Activated CD8-positive, alpha-beta memory T cell treated with anti-CD3 and anti-CD28 coated beads for 1 hour (primary cell): ENCODE measurements around the gene ZNF692.
"Not testable (repeated sequence)": the region's sequence is repeated elsewhere in the genome, so short reads cannot be mapped to it uniquely, and the experiment has no call there.

Source experiments
- DNase-seq, 2 donors: peaks; one replicate each; pipeline ENCODE4 v3.0.0-alpha.2; 2020; ENCODE audit warnings: low read depth in 1 of 2; ENCODE audit errors: extremely low read depth in 1 of 2

Gene ZNF692, protein sequence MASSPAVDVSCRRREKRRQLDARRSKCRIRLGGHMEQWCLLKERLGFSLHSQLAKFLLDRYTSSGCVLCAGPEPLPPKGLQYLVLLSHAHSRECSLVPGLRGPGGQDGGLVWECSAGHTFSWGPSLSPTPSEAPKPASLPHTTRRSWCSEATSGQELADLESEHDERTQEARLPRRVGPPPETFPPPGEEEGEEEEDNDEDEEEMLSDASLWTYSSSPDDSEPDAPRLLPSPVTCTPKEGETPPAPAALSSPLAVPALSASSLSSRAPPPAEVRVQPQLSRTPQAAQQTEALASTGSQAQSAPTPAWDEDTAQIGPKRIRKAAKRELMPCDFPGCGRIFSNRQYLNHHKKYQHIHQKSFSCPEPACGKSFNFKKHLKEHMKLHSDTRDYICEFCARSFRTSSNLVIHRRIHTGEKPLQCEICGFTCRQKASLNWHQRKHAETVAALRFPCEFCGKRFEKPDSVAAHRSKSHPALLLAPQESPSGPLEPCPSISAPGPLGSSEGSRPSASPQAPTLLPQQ

DNA sequence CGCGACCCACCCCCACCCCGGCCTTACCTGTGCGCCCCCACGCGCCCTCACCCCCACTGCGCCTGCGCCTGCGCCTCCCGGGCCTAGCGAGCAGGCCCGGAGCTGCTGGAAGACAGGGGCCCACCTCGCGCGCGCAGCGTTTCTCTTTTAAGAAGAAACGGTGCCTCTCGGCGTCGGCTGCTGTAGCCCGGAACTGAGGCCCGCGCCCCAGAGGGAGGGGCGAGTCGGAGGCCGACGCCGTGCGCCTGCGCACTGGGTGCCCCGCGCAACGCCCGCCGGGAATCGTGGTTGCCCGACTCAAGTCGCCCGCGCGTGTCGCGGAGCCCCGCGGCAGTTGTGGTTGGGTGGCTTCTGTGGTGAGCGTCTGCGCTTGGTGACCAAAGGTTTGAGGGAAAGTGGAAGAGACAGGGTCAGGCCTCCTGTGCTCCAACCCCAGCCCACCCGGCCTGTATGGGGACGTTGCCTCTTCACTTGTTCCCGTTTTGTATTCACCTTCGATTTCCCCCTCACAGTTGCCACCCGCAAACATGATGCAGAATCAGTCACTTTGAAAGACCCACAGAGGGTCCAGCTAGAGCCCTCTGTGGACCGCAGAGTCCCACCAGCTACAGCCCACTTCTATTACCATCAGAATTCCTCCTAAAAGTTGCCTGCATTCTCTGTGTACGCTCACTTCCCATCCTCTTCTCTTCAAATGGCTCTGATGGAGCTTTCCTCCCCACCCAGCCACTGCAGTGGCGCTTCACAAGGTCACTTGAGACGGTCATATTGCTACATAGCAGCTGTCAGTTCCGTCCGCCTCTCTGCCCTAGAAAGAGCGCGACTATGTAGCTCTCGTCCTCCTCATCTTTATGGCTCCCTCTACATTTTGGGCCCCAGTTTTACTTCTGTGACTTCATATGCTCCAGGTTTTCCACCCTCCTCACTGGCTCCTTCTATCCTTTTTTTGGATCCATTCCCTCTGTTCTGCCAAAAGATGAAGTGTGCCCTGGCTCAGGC lies at the start of gene ZNF692:
TSS of gene ZNF692 (minus strand) at position 195 of the 999 bp plus-strand sequence. CDS start 776 bp downstream, outside the sequence.
- peak; percentile 90 to 95 for DNase-seq

DNA sequence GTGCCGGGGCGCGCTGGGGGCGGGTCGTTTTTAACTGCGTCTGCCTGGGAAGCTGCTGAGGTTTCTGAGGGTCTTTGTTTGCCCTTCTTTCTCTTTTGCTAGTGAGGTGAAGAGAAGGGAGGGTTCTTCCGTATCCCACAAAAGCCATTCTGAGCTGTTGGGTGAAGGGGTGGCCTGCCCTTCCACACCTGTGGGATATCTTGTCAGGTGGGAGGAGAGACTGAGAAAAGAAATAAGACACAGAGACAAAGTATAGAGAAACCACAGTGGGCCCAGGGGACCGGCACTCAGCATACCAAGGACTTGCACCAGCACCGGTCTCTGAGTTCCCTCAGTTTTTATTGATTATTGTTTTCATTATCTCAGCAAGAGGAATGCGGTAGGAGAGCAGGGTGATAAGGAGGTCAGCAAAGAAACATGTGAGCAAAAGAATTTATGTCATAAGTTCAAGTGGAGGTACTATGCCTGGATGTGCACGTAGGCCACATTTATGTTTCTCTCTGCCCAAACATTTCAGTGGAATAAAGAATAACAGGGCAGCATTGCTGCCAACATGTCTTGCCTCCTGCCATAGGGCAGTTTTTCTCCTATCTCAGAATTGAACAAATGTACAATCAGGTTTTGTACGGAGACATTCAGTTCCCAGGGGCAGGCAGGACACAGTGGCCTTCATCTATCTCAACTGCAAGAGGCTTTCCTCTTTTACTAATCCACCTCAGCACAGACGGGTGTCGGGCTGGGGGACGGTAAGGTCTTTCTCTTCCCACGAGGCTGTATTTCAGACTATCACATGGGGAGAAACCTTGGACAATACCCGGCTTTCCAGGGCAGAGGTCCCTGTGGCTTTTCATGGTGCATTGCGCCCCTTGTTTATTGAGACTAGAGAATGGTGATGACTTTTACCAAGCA lies 48.1 kb upstream of the ZNF692 start:
- no peak for DNase-seq

DNA sequence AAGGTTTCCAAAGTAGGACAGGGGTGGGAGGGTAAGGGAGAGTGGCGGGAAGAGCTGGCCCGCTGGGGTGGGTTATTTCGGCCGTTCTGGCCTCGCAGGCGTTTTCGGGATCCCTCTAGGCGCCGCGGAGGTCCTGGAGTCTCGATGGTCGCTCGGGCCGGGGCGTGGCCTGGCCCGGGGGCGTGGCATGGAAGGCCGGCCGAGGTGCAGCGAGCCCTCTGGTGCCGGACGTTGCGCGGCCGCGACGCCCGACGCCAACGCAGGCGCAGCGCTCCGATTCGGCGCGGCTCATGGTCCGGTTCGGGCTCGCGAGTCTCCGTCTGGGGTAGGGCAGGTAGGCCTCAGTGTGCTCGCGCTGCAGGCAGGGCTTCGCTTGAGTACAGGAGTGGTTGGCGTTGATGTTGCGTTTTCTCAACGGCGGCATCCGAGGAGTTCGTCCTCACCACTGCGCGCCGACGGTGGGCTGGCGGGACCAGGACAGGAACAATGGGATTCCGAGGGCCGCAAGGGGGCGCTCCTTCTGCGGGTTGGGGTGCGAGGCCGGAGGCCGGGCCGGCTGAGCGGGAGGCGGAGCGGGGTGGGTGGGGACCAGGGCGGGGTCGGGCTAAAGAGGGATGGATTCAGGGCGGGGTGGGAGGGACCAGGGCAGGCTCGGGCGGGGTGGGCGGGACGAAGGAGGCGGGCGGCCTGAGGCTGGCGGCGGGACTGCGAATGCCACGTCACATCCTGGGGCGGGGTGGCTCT lies 47.3 kb upstream of the ZNF692 start, which contains the start of gene PGBD2:
TSS of gene PGBD2 (plus strand) at position 227 of the 744 bp plus-strand sequence. CDS start 7,628 bp downstream, outside the sequence.
- DNase-seq, result peak; percentile 93 to 95

DNA sequence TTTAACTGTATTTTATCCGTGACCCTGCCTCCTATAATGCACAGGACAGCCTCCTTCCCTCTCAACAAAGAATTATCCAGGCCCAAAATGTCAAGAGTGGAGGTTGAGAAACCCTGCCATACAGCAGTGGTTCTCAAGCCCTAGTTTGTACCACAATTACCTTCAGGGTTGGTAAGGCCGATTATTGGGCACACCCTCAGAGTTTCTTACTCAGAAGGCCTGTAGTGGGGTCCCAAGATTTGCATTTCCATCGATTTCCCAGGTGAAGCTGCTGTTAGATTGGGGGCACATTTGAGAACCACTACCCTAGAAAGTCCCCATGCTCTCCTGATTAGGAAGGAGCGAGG lies 46.8 kb upstream of the ZNF692 start:
- DNase-seq, result no peak

DNA sequence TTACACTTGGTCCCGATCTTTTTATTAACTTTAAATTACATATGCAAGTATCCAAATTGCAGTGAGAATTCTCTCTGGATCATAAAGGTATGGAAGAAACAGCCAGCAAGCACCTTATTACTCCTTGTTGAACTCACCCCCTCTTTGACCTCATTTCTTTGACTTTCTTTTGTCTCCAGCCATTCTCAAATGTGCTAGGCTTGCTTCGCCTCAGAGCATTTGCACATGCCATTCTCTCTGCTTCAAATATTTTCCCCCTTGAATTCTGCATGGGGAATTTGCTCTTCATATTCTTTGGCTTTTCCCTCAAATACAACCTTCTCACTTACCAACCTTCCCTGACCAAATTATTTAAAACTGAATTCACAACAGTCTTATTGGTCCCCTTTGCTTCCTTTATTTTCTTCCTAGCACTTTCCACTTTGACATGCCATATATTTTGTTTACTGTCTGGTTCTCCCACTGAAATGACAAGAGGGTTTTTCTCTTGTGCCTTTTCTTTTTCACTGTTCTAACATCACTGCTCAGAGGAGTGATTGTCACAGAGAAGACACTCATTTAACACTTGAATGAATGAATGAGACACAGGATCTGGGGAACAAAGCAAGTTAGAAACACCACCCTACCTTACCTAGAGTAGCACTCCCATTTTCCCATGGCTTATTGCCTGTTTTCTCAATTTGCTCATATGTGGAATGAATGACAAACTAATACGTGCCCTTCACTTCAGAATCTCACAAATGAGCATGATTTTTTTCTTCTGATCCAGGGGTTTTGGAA lies 45.7 kb upstream of the ZNF692 start:
- DNase-seq, result no peak

DNA sequence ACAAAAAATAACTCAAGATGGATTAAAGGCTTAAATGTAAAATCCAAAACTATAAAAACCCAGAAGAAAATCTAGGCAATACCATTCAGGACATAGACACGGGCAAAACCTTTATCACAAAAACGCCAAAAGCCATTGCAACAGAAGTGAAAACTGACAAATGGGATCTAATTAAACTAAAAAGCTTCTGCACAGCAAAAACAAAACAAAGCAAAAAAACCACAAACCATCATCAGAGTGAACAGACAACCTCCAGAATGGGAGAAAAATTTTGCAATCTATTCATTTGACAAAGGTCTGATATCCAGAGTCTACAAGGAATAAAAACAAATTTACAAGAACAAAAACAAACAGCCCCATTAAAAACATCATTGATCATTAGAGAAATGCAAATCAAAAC lies 42.7 kb upstream of the ZNF692 start:
- no peak for DNase-seq

DNA sequence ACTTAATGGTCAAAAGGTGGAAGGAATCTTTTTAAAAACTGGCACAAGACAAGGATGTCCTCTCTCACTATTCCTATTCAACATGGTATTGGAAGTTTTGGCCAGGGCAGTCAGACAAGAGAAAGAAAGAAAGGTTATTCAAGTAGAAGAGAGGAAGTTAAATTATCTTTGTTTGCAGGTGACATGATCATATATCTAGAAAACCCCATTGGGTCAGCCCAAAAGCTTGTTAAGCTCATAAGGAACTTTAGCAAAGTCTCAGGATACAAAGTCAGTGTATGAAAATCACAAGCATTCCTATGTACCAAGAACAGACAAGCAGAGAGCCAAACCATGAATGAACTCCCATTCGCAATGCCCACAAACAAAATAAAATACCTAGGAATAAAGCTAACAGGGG lies 41.8 kb upstream of the ZNF692 start:
- no peak for DNase-seq

DNA sequence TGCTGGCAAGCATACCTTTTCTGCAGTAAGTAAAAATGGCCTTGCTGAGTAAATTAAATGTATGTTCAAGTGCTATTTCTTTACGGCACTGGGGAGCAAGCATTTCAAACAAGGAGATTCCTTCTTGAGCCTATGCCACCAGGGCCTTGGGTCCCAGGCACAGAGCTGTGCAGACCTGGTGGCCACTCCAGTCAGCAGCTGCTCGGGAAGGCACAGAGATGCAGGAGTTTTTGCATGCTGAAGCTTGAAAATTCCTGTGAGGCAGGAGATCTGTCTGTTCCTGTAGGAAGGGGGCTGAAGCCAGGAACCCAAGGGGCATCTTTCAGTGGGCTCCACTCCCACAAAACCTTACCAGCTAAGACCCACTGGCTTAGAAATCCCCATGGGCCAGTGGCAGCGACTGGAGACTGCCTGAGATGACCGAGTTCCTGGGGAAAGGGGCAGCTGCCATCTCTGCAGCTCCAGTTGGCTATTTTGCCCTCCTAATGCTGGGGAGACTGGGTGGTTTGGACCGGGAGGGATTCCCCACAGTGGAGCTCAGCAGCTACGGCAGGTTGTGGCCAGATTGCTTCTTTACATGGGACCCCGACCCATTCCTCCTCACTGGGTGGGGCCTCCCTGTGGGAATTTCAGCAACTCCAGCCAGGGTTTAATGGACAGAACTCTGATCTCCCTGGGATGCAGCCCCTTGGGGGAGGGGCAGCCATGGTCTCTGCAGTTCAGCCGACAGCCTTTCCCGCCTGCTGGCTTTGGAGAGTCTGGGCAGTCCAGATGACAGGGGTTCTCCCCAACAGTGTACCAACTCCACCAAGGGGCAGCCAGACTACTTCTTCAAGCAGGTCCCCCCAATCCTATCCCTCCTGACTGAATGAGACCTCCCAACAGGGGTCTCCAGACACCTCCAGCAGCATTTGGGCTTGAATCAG lies 38.8 kb upstream of the ZNF692 start:
- DNase-seq, result no peak

DNA sequence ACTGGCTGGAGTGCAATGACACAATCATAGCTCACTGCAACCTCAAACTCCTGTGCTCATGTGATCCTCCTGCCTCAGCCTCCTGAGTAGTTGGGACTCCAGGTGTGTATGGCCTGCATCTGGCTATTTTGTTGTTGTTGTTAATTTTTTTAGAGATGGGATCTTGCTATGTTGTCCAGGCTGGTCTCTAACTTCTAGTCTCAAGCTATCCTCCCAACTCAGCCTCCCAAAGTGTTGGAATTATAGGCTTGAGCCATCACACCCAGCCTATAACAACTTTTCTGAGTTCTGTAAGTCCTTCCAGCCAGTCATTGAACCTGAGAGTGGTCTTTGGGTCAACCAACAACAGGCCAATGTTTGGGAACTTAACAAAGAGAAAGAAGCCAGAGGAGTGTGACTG lies 36.0 kb upstream of the ZNF692 start:
- no peak for DNase-seq

DNA sequence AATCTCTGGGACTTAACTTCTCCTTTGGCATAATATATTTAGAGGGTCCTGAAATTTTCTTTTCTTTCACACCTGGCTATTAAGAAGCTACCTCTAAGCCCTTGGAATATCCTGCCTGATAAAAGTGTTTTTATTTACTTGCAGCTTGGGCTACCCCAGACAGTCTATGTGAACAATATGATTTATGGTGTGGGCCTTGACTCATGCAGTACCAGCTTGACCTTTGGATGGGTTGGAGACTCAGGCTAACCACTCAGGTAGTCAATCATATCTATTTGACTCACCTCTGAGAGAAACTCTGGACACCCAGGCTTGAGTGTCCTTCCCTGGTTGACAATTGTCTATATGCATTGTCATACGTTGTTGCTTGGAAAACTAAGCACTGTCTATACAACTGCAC lies 33.7 kb upstream of the ZNF692 start:
- no peak for DNase-seq

DNA sequence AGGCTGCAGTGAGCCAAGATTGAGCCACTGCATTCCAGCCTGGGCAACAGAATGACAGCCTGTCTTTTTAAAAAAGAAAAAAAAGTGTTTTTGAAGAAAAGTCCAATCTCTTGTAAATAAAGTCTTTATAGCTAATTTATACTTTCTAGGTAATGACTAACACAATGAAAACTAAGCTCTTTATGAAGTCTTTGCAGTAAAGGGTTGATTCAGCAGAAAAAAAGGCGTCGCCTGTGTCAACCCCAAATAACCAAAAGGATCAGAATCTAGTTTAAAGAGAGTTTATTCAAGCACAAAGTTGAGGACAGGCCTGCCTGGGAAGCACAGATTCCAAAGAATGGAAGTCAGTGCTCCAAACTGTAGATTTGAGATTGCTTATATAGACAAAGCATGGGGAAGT lies 32.9 kb upstream of the ZNF692 start:
- no peak for DNase-seq

DNA sequence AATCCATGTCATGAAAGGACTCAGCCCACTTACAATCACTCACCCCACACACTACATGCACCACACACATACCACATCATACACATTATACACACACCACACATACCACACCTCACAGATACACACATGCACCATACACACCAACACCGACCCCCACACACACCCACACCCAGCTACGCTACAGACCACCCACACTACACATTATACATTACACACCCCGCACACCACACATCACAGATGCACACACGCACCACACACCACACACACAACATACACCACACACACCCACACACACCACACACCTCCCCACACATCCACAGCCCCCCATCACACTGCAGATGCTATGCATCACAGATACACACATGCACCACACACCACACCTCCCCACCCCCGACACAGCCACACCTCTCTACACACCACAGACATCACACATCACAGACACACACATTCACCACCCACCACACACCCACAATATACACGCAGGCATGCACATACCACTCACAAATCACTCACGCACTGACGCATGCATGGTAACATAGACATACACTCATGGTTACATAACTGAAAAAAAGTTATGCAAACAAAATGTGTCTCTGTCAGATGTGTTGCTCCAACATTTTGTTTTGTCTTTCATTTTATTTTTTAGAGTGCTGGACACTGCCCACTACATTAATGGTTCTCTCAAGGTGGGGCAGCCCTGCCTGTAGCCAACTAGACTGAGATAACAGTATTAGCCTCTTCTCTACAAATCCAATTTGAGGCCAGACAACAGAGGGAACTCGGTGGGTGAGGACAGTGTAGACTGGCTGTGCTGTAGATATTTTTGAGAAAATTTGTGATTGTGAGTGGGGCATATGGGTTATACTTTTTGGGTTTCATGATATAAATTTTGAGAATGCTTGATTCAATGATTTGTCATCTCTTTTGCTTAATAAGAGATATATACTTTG lies 31.9 kb upstream of the ZNF692 start:
- no peak for DNase-seq

DNA sequence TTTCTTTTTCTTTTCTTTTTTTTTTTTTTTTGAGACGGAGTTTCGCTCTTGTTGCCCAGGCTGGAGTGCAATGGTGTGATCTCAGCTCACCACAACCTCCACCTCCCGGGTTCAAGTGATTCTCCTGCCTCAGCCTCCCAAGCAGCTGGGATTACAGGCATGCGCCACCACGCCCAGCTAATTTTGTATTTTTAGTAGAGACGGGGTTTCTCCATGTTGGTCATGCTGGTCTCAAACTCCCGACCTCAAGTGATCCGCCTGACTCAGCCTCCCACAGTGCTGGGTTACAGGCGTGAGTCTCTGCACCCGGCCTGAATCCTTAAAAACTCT lies 31.0 kb upstream of the ZNF692 start:
- not testable (repeated sequence) for DNase-seq

DNA sequence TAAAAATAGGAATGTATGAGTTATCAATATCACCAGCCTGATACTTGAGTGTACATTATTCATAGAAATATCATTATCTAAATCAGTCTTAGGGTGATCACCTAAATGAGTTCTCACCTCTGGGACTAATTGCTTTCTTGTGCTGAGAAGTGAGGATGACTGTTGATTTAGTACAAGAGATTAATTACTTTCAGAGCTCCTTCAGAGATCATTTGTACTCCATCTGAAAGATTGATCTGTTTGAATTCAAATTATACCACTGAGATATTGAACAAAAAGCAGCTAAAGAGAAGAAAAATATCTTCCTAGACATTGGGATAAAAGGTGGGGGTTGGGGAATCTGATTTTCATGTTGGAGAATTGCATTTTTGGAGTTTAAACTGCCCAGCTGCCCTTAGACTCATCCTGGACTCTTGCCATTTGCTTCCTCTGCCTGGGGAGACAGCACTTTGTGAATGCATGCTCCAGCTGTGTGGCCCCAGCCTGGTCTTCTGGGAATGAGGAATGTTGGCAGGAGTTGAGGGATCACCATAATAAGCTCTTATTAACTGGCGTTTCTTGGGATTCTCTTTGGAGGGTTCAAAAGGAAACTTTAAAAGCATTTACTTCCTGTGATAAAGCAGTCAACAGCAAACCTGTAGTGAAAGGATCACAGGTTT lies 27.5 kb upstream of the ZNF692 start:
- no peak for DNase-seq

DNA sequence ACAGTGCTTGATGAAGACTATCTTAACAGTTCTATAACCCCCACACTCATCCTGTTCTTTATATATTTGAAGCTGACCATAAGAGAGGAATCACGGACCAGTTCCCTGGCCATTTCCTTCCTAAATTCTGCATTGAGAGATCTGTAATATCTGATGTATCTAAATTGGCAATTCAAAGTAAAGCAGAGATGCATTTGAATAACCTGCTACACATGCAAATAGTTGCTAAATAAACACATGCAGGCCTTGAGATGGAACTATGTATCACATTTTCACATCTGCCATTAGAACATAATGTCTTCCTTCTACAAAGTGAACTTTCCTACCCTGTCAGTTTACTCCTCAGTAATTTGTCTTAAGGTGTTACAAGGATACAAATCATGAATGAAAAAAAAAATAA lies 26.8 kb upstream of the ZNF692 start:
- no peak for DNase-seq

DNA sequence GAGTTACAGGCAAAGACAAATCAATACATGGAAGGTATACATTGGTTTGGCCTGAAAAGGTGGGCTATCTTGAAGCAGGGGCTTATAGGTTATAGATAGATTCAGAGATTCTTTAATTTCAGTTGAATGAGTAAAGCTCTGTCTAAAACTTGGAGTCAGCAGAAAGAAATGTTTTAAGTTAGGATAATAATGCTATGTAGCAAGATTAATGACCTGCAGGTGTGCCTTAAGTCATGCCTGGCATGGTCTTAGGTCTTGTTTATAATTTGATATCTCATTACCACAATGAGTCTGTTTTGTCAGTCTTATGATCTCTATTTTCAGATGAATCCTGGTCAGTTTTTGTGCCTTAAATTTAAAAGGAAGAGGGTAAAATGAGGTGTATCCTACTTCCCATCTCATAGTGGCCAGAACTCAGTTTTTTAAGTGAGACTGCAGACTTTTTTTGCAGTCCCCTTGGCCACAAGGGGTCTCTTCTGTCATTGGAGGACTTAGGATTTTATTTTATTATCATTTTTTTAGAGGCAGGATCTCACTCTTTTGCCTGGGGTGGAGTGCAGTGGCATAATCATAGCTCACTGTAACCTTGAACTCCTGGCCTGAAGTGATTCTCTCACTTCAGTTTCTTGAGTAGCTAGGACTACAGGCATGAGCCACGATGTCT lies 25.9 kb upstream of the ZNF692 start:
- DNase-seq, result no peak
